Measurements from ENCODE around the gene MYLK.

Gene MYLK

GRCh38 chr3:123562547-123562946 lies 321.6 kb downstream of the MYLK start:
- DNase-seq, result no peak

GRCh38 chr3:123561188-123561587 lies 322.9 kb downstream of the MYLK start:
- no peak for DNase-seq
